Activated B cell treated with CpG ODN at 0.5 μM for 24 hours (primary cell): ENCODE results near the gene RNF121. TPM values are rescaled to one million over a fixed set of nuclear protein-coding genes. Genes with fewer than 3 reads are reported as not detected.

Experiments used
- ATAC-seq: fragments of 200-7000 bp; cut with Tn5 transposase; one replicate; pipeline ENCODE4 v1.10.0; 2021; ENCODE audit warnings: low read depth, mild to moderate bottlenecking, moderate library complexity
- CTCF ChIA-PET: fragments of 350-600 bp; sonication (Branson Sonifier 250); formaldehyde crosslinking; loops from one replicate; lab custom pipeline; 2021; ENCODE audit warnings: antibody characterized with exemption; lab: Charles Lee
- POLR2A ChIA-PET: fragments of 350-600 bp; sonication (Branson Sonifier 250); formaldehyde crosslinking; loops from one replicate; lab custom pipeline; 2021; ENCODE audit warnings: antibody characterized with exemption; lab: Charles Lee
- DNase-seq: peaks from one replicate; pipeline ENCODE4 v3.0.0; 2022
- H3K27ac Mint-ChIP-seq: one replicate; pipeline ENCODE4 v1.8.0; 2020; ENCODE audit warnings: mixed read lengths
- H3K27me3 Mint-ChIP-seq: one replicate; pipeline ENCODE4 v1.8.0; 2021; ENCODE audit warnings: mixed read lengths
- H3K36me3 Mint-ChIP-seq: one replicate; pipeline ENCODE4 v1.8.0; 2021; ENCODE audit warnings: low read depth, mixed read lengths
- H3K4me1 Mint-ChIP-seq: one replicate; pipeline ENCODE4 v1.8.0; 2021; ENCODE audit warnings: mixed read lengths
- H3K4me3 Mint-ChIP-seq: one replicate; pipeline ENCODE4 v1.8.0; 2020; ENCODE audit warnings: mild to moderate bottlenecking, mixed read lengths
- H3K9me3 Mint-ChIP-seq: one replicate; pipeline ENCODE4 v1.8.0; 2020; ENCODE audit warnings: mixed read lengths
- CTCF ChIP-seq: fragments of 200-600 bp; IDR thresholded peaks from one replicate; pipeline ENCODE4 v1.8.0; 2022; ENCODE audit warnings: antibody characterized with exemption, mild to moderate bottlenecking
- intact Hi-C: fragments of 100-400 bp; cut with micrococcal nuclease; formaldehyde crosslinking; loops from one replicate; pipeline ENCODE4 v1.15.1; 2024
- total RNA-seq: library from RNA; stranded (reverse); gene quantifications from 2 replicates; pipeline ENCODE4 v1.2.3, GENCODE V29; 2022

Gene RNF121
- total RNA-seq, 1 donor from 2014 or later, result 47.4 TPM

GRCh38 chr11:72045849-72046248, 117.0 kb downstream of the RNF121 start:
- no peak overlapping the region for H3K27ac Mint-ChIP-seq

More at GRCh38 chr11:72045849-72046248, 117.0 kb downstream of the RNF121 start:
- Mint-ChIP-seq H3K4me3 (no peak overlapping the region), H3K9me3 (no peaks in the 10 kb centered on the region), H3K4me1 (no peaks in the 10 kb centered on the region), H3K27me3 (no peaks in the 10 kb centered on the region), H3K36me3 (peaks cover 4% of the 10 kb centered on the region)
- no peak for ATAC-seq
- DNase-seq, result no peak
- TF ChIP-seq CTCF, result no peak
- CTCF ChIA-PET, result interaction anchor here (1.0 kb wide), 1 partner anchor 44 kb away, joined by 3 read pairs; no protein-coding TSS in a partner anchor
- intact Hi-C loops, result no loop called here
- POLR2A ChIA-PET, result no interaction called here

Other genes starting within 250 kb of the RNF121 start
- gene DEFB108B, start 95.8 kb upstream of the RNF121 start, total RNA-seq, result not detected in 2 replicates
- not detected in 2 replicates for gene DEFB131B, start 50.6 kb upstream of the RNF121 start, total RNA-seq
- gene XNDC1N, start 452 bp upstream of the RNF121 start, total RNA-seq, result 18.4 and 20.8 TPM in 2 replicates
- gene IL18BP, start 69.9 kb downstream of the RNF121 start, total RNA-seq, result 26.8 and 27.5 TPM in 2 replicates
- 146 and 163 TPM in 2 replicates for gene NUMA1, start 151.5 kb downstream of the RNF121 start, total RNA-seq
- 4.1 and 4.5 TPM in 2 replicates for gene LRRC51, start 151.8 kb downstream of the RNF121 start, total RNA-seq
- gene LAMTOR1, start 174.3 kb downstream of the RNF121 start, total RNA-seq, result 87.2 and 87.6 TPM in 2 replicates
- gene TOMT, start 176.9 kb downstream of the RNF121 start, total RNA-seq, result not detected in 2 replicates
- gene ANAPC15, start 183.6 kb downstream of the RNF121 start, total RNA-seq, result 44.4 and 56.3 TPM in 2 replicates
- gene FOLR3, start 206.7 kb downstream of the RNF121 start, total RNA-seq, result not detected in 2 replicates